IPS DF 4.7 (cell line): Measurements from ENCODE around the gene RIT2.

Experiments
- DNase-seq: peaks from one replicate; pipeline ENCODE4 v3.0.0-alpha.2; 2013; ENCODE audit warnings: low spot score; ENCODE audit errors: extremely low read depth

Gene RIT2

DNA sequence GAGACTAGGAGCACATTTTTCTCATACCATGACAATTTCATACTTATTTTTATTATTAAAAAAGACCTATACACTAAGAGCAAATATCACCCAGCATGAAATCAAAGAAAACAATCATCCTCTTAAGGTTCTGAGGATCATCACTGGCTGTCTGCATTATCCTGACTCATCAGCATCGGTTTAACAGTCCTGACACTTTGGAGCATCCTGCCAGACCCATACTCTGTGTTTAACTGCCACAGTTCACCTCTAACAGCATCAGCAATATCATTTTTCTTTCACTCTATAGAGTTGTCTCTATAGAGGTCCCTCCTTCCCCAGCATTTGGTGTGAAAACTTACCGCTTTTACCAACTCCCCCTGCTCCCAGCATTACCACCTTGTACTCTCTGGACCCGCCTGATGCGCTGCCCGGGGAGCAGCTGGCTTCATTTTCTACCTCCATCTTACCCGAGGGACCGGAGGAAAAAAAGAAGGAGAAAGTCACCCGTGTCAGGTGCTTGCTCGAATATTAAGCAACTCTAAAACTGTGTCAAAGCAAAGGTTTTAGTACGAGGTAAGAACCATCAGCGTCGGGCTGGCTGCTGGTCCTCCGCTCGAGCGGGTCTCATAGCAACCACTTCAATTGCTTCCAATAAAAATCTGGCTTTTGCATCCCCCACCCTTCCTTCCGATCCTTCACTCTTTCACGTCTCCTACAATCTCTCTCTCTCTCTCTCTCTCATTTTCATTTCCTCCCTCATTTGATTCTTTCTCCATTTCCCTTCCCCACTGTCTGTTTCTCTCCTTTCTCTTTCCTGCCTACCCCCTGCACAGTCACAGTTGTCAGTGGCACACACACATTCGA, at the start of gene RIT2:
Gene RIT2 (minus strand): TSS at position 610 of the 846 bp plus-strand sequence.
- DNase-seq = no peak

DNA sequence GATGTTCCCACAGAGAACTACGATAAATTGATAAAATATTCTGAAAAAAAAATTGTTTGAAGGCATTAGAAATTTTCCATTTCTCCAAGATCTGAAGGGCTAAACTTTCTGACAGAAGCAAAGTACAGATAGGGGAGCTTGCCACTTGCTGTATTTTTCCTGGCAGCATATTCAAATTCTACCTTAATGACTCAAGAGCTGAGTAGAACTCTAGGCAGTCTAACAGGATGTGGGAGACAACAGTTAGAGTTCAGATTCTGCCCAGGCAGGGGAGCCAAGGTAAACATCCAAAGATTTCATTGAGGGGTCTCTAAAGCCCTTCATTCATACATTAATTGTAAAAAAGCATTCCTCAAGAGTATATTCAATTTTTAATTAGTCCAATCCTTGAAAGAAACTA, 46.0 kb upstream of the RIT2 start:
- no peak for DNase-seq

DNA sequence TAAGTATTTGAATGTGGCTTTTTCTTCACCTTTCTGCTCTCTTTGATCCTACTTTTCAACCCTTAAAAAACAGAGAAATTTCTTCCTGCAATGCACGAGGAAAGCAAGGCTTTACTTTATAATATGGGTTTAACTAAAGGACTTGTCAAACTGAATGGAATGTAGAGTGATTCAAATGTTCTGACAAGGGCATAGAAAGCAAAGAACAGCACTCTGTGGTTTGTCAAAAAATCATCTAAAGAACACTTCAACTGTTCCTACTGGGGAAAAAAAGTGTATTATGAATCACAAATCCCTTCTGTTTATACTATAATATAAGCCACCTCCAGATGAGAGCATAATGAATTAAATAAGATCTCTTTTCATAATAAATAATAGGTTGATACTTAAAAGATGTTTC, 45.0 kb upstream of the RIT2 start:
- no peak for DNase-seq

DNA sequence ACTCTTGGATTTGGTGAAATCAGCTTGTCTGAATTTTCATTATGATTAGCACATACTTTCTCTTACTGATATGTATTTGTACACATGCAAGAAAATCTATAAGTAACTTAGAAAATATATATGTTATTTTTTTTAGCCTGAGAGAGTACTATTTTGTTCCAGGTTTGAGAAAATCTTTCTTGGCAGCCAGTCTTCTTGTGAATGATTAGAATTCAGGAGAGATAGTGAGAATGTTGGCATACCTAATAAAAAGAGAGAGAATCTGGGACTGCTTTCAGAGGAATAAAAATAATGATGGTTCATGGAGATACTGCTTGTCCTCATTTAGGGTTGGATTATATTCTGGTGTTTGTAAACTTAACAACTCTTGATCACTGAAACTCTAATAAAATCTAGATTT, 44.4 kb upstream of the RIT2 start:
- no peak for DNase-seq

DNA sequence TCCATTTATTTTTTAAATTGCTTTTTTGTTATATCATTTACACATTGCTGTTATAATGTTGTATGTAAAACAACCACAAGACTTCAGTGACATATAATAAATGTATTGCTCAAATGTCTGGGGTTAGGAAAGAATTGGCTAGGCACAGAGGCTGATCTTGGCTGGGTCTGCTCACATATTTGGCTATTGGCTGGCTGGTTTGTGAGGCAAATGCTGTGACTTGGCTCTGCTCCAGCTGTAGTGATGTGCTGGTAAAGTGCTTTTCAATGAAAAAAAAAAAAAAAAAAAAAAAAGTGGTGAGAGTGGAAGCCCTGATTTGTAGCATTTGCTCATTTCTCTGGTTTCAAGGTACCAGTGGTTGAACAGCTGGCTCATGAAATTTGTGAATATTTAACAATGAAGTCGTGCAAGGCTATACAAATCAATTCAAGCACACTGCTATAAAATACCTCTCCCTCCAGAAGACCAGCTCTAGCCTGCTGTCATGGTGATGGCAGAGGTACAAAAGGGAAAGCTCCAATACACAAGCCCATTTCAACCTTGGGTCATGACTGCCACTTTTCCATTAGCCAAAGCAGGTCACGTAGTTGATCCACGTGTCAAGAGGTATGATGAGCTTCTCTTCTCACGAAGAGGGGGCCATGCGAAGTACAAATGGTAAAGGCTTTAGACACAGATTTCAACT, 43.7 kb upstream of the RIT2 start:
- no peak for DNase-seq

DNA sequence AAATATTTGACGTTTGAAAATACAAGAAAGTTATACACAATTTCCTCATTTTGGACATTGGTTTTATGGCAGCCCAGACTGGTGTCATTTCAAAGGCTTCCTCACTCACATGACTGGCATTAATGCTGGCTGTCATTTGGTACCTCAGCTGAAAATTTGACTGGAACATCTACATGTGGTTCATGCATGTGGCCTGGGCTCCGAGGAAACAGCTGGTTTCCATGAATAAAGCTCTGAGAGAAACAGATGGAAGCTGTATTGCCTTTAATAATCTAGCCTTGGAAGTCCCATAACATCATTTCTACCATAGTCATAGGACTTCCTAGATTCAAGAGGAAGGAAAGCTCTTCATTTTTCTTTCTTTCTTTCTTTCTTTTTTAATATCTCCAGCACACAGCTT, 42.9 kb upstream of the RIT2 start:
- DNase-seq = no peak

DNA sequence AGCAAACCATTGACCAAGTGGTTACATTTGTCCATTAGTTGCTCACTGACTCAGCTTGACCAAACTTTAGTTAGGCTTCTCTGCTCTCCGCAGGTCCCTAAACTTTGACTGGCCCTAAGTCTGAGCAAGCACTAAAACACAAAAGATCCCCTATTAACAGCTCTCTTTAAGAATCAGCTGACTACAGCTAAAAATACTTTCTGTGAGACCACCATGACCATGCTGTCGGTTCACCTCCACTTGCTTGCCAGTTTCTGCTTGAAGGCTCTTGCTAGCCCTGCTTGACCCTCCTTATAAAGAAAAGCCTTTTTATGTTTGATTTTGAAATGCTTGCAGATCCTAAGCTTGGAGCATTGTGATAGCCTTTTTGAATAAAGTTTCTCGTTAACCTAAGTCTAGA, 40.4 kb upstream of the RIT2 start:
- DNase-seq = no peak

DNA sequence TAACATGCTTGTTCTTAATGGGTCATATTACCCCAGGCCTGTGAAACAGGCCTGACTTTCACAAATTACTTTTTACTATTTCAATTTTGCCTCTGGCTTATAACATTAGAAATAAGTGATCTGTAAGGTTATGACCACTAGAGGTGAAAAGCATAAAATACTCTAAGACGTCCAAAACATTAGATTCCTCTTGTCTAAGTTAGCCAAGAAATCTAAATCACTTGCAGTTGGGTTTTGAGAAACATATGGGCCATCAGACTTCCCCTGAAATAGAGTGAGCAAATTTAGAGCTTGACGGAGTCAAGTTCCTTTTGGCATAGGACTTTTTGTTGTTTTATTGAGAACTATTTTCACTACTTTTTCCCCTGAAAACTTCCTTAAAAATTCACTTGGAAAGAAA, 32.7 kb upstream of the RIT2 start:
- no peak for DNase-seq

DNA sequence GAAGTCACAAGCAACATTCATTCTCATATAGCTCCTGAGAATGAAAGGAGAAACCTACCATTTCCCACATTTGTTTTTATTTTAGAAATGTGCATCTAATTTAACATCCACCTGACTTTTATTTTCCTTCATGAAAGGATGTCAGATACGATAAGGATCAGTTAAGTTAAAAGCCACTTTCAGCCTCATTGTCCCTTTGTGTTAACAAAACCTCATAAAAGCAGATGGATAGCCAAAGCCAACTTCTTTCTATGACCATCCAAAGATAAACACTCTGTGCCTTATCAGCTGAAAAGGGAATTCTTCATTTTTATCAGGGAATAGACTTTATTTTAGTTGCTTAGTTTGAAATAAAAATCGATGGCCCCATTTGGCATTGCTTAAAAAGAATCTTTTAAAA, 25.7 kb upstream of the RIT2 start:
- no peak for DNase-seq

DNA sequence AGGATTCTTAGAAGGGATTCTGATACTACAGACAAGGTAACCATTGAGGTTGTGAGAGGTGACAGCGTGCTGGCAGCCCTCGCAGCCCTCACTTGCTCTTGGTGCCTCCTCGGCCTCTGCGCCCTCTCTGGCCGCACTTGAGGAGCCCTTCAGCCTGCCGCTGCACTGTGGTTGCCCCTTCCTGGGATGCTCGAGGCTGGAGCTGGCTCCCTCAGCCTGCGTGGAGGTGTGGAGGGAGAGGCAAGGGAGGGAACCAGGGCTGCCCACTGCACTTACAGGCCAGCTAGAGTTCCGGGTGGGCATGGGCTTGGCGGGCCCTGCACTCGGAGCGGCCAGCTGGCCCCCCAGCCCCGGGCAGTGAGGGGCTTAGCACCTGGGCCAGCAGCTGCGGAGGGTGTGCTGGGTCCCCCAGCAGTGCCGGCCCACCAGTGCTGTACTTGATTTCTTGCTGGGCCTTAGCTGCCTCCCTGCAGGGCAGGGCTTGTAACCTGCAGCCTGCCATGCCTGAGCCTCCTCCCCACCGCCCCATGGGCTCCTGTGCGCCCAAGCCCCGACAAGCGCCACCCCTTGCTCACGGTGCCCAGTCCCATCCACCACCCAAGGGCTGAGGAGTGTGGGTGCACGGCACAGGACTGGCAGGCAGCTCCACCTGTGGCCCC, 23.9 kb upstream of the RIT2 start:
- DNase-seq = no peak

DNA sequence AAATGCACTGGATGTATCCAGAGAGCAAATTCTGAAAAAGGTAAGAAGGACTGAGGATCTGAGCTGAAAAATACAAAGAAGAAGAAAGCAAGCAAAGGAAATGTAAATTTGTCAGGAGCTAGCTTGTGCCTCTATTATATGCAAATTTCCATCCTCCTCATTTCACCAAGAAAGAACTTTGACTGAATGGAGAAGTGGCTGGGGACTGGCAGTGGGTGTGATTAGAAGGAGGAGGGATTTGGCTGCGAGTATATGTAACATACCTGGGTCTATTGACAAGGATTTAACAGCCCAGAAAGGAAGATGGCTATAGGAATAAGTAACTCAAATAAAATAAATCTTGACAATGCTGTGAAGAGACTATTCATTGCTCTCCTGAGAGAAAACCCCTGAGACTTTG, 19.4 kb upstream of the RIT2 start:
- no peak for DNase-seq

DNA sequence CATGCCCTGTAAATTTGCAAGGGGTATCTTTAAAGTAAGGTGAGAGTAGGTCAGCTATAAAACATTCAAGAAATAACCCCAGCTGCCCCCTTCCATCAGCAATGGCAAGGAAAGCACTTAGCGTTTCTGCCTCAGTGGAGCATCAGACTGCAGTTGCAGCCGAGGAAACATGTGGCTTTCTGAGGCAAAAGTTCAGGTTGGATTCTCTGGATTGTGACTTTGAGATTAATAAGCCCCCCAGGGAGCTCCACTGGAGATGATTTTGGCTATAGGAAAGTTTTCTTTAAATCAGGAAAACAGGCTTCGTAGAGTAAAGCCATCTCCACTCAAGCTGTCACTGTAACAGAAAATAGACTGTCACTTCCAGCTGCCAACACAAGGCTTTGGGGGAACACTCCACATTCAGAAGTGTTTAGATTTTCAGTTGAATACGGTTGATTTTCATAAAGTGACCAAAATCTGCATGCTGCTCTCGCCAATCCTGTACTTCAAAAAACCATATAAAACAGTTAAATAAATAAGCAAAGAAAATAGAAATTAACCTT, 15.3 kb upstream of the RIT2 start:
- no peak for DNase-seq

DNA sequence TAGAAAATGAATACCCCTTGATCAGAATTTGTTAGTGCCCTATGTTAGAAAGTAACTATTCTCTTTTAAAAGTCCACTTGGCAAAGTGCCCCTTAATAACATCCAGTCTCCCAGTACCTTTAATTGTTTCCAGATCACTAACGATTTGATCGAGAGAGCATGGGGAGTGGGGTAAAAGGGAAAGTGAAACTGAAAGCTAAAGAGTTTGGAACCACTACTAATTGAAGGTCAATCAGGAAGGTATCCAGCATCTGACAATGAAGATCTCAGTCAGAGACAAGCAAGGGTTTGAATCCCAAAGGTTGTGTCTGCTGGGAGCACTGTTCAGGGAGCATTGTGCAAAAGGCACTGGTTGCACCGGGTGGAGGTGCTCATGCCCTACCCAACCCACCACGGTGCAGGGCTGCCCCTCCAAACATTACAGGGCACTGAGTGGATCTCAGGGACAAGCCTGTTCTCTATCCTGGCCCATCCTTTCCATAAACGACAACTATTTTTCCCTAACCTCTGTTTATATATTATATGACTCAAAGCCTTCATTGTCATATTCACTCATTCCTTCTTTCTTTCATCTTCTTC, 14.6 kb upstream of the RIT2 start:
- DNase-seq = no peak

DNA sequence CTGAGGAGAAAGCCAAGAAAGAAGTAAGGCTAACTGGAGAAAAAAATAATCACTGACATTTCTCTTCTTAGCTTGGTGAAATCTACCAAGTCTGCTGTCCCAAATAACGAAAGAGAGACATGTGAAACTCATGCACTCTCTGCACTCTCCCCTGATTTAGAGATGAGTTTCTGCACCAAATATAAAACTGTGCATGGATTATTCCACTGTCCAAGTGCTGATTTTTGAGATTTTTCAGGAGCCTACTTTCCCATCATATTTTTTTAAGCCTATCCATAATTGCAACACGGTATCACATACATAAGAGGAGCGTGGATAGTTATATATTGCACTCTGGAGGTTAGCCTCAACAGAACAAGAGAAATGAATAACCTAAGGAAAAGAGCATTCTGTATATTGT, 10.0 kb upstream of the RIT2 start:
- no peak for DNase-seq

DNA sequence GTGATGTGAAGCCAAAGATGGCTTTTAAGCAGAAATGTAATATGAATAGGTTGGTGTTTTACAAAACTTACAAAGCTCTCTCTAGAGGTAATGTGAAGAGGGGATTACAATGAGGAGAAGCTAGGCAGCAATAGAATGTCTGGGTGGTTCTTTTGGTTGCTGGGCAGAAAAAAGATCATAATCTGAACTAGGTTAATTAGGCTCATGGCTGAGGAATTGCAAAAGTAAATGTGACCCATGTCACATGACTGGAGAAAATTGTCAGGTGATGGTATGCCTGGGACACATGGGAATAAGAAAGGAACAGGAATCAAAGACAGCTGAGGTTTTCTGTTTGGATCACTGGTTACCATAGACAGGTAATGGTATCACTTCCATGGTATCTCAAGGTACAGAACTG, 7.5 kb upstream of the RIT2 start:
- DNase-seq = no peak

DNA sequence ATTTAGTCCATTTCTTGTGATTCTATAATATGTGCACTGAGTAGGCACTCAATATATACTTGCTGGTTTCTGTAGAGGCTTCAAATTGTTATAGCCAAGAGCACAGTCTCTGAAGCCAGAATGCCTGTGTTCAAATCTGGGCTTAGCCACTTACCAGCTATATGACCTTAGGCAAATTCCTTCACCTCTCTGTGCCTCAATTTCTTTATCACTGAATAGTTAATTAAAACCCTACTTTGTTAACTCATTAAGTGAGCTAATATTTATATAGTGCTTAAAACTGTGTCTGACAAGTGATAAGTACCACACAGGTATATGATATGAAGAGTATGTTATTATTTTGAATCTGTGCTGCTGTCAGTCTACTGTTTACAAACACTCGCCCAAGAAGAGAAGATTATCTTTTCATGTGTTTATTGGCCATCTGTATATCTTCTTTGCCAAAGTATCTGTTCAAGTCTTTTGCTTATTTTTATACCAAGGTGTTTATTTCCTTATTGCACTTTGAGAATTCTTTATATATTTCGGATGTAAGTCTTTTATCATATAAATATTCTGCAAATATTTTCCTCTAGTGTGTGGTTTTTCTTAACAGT, 1.3 kb upstream of the RIT2 start:
- no peak for DNase-seq

DNA sequence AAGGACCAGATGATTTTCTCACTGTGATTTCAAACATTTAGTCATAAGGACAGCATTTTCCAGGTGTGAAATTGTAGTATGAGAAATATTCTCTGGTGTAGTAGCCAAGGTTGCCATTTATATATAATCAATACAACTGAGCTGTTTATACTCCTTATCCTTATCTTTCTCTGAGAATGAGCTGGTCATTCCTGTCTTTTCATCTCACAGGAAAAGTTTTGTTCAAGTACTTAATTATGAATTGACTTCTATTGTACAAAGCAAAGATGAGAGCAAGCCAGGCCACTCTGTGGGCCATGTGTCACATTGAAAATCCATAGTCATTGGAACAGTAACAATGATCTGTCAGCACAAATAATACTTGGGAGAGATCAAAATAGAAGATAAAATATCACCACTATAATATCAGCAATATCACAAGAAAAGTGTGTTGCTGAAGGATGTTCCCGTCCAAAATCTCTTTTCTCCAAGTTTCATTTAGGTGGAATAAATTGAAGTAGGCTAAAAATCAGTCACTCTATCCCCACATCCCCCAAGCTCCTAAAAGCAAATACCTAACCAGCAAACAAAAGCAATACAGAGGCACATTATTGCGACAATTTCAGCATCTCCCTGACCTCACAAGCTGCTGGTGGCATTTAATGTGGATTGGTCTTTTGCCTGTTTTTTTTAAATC, 2.1 kb downstream of the RIT2 start:
- DNase-seq = no peak

DNA sequence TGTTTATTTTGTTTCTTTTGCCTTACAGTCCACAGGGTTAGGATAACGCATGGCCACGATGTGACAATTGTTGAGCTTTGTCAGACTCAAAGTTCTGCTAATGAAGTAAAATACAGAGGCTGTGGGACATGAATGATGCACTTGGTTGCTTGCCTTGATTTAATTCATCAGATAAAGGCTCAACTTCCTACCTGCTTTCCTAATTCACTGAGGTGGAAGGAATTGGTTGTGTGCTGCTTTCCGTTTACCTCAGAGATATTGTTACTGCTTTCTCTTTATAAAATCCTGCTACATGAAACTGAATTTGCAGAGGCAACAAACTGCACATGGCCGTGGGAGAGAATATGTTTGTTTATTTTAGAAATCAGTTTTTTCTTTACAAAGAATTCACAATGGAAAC, 6.6 kb downstream of the RIT2 start:
- no peak for DNase-seq

DNA sequence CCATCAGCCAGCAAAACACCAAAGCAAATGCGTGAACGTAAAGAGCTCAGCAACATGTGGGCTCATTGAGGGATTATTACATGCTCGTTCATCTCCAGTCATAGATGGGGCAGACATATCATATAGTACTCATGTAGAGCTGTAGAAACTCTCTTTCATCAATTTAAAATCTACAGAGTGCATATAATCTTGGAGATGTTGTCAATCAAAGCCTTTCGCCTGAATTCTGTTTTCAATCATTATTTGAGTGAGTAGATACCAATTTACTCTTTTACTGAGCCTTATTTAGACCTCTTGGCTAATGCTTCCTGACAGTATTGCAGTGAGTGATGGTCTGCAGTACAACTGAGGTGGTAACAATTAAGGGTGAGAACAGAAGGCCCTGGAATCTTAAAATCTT, 7.0 kb downstream of the RIT2 start:
- DNase-seq = no peak

DNA sequence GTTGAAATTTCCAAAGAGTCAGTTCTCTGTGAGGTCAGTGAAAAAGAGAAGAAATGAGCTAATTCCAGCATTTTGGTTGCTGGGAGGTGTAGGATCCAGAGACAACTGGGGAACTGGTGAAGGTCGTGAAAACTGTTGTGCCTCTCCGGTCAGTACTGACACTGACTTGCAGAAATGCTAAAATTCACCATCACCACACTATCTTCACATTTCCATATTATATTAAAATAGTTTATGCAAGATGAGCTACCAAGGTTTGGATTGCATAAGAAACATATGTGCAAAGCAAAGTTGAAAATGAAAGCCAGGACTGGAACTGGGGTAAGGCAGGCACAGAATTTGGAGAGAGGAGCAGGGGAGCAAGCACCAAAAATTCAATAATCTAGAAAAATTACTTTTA, 21.8 kb downstream of the RIT2 start:
- no peak for DNase-seq

DNA sequence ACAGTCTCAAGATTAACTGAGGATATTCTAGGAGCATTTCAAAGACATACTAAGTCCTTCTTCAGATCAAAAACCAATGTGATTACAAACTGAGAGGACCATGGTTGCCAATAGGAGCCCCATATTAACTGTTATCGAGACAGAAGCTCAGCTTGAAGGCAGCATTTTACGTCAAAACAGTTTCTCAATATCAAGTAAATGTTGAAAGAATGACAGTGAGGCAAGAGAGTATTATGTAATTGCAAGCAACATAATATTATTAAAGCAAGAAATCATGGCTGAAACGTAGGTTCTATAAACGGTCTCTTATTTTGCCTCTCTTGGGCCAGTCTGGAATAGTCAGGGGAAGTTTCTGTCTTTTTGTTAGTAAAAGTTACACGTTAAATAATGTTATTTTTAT, 22.9 kb downstream of the RIT2 start:
- DNase-seq = no peak
